ENCODE data around the gene LOX.

LOX gene

DNA sequence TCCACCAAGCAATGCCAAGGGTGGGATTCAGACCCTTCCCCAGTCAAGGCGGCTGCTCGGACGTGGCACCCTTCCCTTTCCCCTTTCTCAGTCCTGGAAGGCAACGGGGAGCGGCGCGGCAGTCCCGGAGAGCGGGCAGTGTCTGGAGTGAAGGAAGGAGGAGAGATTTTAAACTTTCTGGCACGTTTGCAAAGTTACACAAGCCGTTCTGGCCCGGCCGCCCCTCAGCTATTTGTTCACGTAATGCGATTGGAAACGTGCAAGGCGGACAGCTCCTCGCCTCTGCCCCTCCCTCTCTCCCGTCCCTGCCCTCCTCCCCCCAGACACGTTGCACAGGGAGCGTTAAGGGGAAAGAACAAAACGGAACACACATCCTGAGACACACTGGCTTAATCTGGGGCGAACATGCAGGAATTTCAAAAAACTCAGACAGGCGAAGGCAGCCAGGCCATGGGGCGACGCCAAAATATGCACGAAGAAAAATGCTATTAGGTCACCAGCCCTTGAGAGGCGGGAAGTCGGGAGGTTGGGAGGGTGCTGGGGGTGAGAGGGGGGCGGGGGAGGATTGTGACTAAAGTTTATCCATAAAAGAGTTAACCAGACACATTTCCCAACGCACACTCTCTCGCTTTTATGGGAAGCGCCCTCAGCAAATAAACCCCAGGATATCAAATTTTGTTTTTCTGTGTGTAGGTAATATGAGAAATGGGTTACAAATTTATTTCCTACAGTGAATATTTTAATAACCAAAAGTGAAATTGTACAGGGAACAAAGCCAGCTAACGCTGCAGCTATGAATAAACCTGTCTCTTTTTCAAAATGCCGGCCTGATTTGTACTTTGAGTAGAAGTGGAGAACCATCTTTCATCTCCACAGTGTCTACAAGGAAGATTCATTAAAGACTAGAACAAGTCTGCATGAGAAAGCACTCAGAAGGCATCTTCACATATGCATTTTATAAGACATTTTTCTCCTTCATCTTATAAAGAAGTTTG is at the start of gene LOX:
Gene LOX, minus strand, starts transcription at position 144 of the 995 bp plus-strand sequence. CDS start 274 bp downstream, outside the sequence.
- DNase-seq (ENCODE audit: low spot score) = peak; percentile 18

- DNase-seq (ENCODE audit: low spot score) = peak; percentile 50
These were observed 48.8 kb upstream of the LOX start for GRCh38 chr5:122126756-122127321.

- no peak for DNase-seq (ENCODE audit: low spot score)
These were observed 48.2 kb upstream of the LOX start for GRCh38 chr5:122126177-122126755.

- DNase-seq (ENCODE audit: low spot score) = no peak
These were observed 46.7 kb upstream of the LOX start for GRCh38 chr5:122124766-122125165.

DNA sequence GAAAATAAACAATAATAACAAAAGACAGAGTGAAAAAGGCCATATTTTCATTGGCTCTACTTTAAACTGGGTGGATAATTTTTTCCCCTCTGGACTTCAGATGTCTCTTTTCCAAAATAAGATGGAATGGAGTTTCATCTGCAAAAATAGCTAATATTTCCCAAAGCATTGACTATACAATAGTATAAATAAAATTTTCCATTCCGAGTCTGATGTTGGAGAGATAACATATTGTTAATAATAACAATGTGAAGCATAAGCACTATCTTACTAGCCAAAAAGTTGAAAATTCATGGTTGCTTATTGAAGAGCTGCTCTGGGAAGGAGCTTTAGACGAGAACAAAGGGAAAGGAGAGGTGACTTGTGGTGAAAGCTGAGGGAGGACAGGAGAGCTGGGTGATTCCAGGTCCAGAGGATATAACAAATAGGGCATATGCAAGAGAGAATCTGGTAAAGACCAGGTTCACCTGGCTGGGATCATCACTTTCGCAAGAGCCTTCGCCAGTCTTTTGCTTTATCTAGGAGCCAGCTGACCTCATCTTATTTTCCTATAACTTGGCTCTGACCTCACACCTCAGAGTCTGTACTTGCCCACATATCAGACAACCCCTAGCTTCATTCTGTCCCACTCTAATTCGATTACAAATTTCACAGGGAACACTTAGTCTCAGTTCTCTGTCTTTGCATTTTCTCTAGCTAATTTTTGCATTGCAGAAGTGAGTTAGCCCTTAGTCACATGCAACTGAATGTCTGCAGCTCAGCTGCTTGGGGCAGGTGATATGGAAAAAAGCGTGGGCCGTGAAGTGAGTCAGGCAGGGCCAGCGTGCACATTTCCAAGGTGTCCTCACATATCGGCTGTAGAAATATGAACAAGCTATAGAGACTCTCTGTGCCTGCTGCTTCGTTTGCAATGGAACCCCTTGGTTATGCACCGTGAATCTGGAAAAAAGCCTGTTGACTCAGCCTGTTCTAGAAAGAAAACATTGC is 43.7 kb upstream of the LOX start:
- no peak for DNase-seq (ENCODE audit: low spot score)

- DNase-seq (ENCODE audit: low spot score) = no peak
These were observed 42.9 kb upstream of the LOX start for GRCh38 chr5:122120957-122121356.

- DNase-seq (ENCODE audit: low spot score) = no peak
These were observed 42.4 kb upstream of the LOX start for GRCh38 chr5:122120493-122120892.

DNA sequence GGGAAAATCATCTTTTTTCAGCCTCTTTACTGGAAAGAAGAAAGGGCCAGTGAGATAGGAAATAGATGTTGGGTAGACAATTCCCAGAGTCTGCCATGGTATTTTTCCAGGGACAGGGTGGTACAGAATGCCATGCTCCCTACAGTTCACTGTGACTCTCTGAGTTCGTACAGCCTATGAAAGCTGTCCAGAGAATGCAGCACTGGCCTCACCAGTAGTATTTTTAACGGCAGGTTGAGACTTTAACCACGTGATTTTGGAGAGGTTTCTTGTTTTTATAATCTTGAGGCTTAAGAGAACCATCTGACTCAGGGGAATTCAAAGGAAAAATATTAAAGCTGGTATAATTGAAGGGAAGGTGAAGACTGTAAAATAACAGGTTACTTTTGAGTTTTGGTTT is 41.1 kb upstream of the LOX start:
- DNase-seq (ENCODE audit: low spot score) = no peak

DNA sequence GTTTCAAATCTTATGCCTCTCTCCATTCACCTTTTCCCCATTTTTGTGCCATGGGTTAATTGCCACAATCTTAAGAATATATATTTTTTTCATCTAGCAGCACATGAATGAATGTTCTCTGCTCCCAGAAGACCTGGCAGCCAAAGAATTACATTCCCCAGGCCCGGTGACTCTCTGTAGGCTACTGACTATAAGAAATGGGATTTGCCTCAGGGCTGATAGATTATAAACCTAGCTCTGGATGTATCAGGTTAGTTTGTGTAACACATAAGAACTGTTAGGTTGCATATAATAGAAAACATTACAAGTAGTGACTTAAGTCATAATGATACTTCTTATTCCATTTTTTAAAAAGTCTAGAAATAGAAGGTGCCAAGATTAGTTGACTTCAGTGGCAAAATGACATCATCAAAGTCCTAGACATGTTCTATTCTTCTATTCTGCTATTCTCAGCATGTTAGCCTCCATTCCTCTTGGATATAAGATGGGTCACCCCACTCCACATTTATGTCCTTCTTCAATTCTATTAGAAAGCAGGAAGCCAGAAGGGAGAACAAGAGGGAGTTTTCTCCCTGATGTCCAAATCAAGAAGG is 40.4 kb upstream of the LOX start:
- no peak for DNase-seq (ENCODE audit: low spot score)

- no peak for DNase-seq (ENCODE audit: low spot score)
These were observed 36.4 kb upstream of the LOX start for GRCh38 chr5:122114501-122114900.

GRCh38 chr5:122112733-122113558 is 34.9 kb upstream of the LOX start:
- DNase-seq (ENCODE audit: low spot score) = no peak

- no peak for DNase-seq (ENCODE audit: low spot score)
These were observed 34.0 kb upstream of the LOX start for GRCh38 chr5:122112063-122112462.

DNA sequence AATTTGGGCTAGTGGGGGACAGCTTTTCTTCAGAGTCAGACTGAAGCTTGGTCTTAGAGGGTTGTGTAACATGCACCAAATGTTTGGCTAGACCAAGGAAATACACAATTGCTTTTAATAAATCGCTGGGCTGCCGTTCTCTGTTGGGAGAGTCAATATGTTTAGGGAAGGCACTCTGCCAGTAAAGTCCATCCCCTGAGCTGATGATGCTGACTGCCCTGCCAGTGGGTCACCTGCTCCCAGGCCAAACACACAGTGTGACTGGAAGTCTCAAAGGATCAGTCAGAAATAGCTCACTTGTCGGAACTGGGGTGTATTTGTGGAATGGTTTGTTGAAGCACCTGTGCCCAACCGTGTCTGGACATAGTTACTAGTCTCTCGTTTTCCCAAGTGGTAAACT is 33.4 kb upstream of the LOX start:
- no peak for DNase-seq (ENCODE audit: low spot score)

DNA sequence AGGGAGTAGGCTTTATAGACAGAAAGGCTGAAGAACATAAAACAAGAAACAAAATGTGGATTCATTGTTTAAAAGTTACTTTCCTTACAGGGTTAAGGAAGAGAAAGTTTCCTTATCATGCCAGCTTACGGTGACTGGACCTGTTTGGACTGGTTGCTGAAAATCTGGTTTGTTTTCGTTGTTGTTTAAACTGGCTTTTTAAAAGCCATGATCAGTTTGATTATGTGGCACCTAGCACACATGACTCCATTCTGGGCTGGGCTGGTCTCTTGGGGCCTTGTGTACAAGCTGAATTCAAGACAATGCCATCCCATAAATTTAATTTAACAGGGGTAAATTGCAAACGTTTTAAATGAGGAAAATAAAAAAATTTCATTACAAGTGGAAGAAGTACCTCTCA is 32.9 kb upstream of the LOX start:
- no peak for DNase-seq (ENCODE audit: low spot score)

- DNase-seq (ENCODE audit: low spot score) = no peak
These were observed 29.0 kb upstream of the LOX start for GRCh38 chr5:122107016-122107415.

DNA sequence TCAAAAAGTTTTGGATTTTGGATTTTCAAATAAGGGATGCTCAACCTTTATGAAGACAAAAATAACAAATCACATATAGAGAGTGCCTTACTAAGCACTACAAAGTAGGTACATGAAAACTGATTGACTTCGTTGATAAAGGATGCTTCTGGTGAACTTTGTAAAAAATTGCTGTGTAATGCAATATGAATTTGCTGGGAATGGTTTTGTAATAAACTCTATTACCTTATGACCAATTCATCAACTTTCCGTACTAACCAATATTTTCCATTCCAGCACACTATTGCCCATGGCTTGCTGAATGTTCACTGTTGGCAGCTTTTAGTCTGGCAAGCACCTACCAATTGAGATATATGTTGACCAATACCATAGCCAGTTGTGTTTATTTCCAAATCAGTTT is 27.9 kb upstream of the LOX start:
- no peak for DNase-seq (ENCODE audit: low spot score)

GRCh38 chr5:122102825-122103224 is 24.8 kb upstream of the LOX start:
- no peak for DNase-seq (ENCODE audit: low spot score)

DNA sequence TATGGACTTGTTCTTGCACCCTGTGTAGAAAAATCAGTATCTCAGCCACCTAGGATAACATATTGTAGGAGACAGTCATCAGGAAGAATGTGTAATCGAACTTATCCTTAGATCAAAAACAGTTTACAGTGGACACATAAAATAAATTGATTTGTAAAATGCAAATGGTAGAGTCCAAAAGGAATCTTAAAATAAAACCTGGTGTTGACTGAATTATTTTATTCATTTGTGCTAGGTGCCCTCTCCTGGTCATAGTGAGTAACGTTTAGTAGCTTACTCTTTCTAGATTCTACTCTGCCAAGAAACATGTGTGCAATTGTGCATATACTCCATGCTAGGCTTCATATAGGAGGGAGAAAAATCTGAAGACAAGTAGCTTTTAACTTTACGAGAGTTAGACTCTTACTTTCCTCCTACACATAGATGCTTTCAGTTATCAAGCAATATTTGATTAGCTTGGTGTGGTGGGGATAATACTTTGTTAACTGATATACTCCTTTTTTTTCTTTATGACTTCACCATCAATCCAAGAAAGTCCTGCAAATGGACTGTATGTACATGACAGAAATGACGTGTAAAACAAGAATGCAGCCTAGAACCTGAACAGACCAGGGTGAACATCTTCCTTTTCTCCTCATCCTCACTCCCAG is 23.7 kb upstream of the LOX start:
- DNase-seq (ENCODE audit: low spot score) = peak; percentile 39

DNA sequence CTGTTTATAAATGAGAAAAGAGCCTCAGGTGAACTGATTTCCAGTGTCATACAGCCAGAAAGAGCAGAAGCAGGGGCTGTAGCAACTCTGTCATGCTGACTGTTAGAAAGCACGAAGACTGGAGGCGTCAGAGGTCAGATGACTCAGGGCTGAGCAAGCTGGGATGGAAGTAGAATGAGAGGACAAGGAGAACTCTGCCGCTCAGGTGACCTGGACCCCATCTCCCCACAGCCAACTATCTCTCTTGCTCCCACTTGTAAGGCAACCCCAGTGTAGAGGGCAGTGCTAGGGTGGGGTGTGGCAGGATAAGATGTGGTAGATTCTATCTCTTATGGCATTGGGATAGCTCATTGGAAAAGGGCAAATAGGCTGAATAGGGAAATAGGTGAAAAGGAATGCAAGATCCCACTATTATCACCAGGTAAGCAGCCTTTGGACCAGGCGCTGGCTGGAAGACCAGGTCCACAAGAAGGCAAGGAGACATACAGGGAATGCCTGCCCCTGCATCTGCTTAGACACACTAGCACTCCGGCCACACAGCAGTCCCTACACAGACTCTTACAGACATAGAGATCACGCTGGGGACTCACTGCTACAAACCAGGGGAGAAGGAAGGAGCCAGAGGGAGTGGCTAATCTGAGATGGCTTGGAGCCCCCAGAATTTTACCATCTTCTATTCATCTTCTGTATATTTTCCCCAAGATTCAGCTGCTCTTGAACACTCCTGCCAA is 21.2 kb upstream of the LOX start:
- DNase-seq (ENCODE audit: low spot score) = no peak

Data from Ammon's horn (tissue), 1 donor.